HepG2 (cell line): ENCODE measurements around the gene TLNRD1. TPM values are rescaled to one million over a fixed set of nuclear protein-coding genes. Genes with fewer than 3 reads are reported as not detected.
A peak's percentile ranks its signal among the peaks of the same experiment; 100 is the strongest.

Experiments
- ADNP ChIP-seq: sonication (generic); formaldehyde crosslinking; IDR thresholded peaks from 2 replicates; pipeline ENCODE4 v1.4.0; 2020; ENCODE audit warnings: missing genetic modification reagents
- CENPT ChIP-seq: sonication (generic); formaldehyde crosslinking; IDR thresholded peaks from 2 replicates; pipeline ENCODE4 v1.8.0; 2022; ENCODE audit warnings: low read depth, mild to moderate bottlenecking, moderate library complexity, missing genetic modification reagents
- MIXL1 ChIP-seq: IDR thresholded peaks from 2 replicates; pipeline ENCODE4 v1.6.1; 2016
- NCOA2 ChIP-seq: sonication (generic); formaldehyde crosslinking; IDR thresholded peaks from 2 replicates; pipeline ENCODE4 v1.8.0; 2022; ENCODE audit warnings: inconsistent platforms
- RXRB ChIP-seq: IDR thresholded peaks from 2 replicates; pipeline ENCODE4 v1.6.1; 2016; ENCODE audit warnings: borderline replicate concordance, missing genetic modification reagents, missing compliant biosample characterization
- SIN3B ChIP-seq: fragments of 150-350 bp; IDR thresholded peaks from 2 replicates; pipeline ENCODE4 v1.6.1; 2014; ENCODE audit warnings: low read length
- STAG1 ChIP-seq: sonication (generic); formaldehyde crosslinking; IDR thresholded peaks from 2 replicates; pipeline ENCODE4 v1.4.0; 2020; ENCODE audit warnings: missing genetic modification reagents
- ZNF496 ChIP-seq: sonication (generic); formaldehyde crosslinking; IDR thresholded peaks from 2 replicates; pipeline ENCODE4 v1.8.1; 2023; ENCODE audit warnings: mild to moderate bottlenecking, moderate library complexity, missing genetic modification reagents; ENCODE audit not compliant: insufficient replicate concordance
- ZNF556 ChIP-seq: sonication (generic); formaldehyde crosslinking; IDR thresholded peaks from 2 replicates; pipeline ENCODE4 v1.4.0; 2020; ENCODE audit warnings: mild to moderate bottlenecking, missing genetic modification reagents, borderline replicate concordance
- ZNF784 ChIP-seq: sonication (generic); formaldehyde crosslinking; IDR thresholded peaks from 2 replicates; pipeline ENCODE4 v1.5.1; 2020; ENCODE audit warnings: missing genetic modification reagents, mild to moderate bottlenecking, borderline replicate concordance
- polyA plus RNA-seq, 8 experiments: library from polyadenylated mRNA; depleted of rRNA in 3 of 8; stranded (reverse) in 7 of 8; unstranded in 1 of 8; fragments of >200 nt; fragmentation: Illumina TruSeq in 4 of 8; extraction: Trizol in 4 of 8; gene quantifications; 2 replicates each; pipeline versions ENCODE4 v1.2.1 to v1.2.3, GENCODE V29; 2011 to 2016; ENCODE audit warnings: low read depth in 4 of 8, missing spikeins in 1 of 8, mixed read lengths in 1 of 8; ENCODE audit not compliant: insufficient read depth in 1 of 8
- total RNA-seq, 5 experiments: library from RNA; depleted of rRNA; stranded (reverse); fragments of >200 nt; fragmentation: Illumina TruSeq; extraction: Trizol; gene quantifications; 2 replicates each; pipeline ENCODE4 v1.2.3, GENCODE V29; 2016; ENCODE audit warnings: low read depth in 1 of 5
- TF ChIP-seq, protein P1 (sequence below): sonication (generic); formaldehyde crosslinking; IDR thresholded peaks from 2 replicates; pipeline ENCODE4 v1.4.0; 2020; ENCODE audit warnings: missing genetic modification reagents, mild to moderate bottlenecking, borderline replicate concordance
- TF ChIP-seq, protein P2 (sequence below): sonication (generic); formaldehyde crosslinking; IDR thresholded peaks from 2 replicates; pipeline ENCODE4 v1.4.0; 2020; ENCODE audit warnings: mild to moderate bottlenecking, missing genetic modification reagents
- TF ChIP-seq, protein P3 (sequence below): sonication (generic); formaldehyde crosslinking; conservative IDR thresholded peaks from 2 replicates; pipeline ENCODE4 v1.4.0; 2020; ENCODE audit warnings: missing genetic modification reagents
- TF ChIP-seq, protein P4 (sequence below): sonication (generic); formaldehyde crosslinking; IDR thresholded peaks from 2 replicates; pipeline ENCODE4 v1.4.0; 2020; ENCODE audit warnings: missing genetic modification reagents

TLNRD1 gene
- total and polyA plus RNA-seq, 2 of the 13 experiments (the other 11 are each of a cell fraction or from before 2014, with no cell fraction given): 3.4 to 5.3 TPM

DNA sequence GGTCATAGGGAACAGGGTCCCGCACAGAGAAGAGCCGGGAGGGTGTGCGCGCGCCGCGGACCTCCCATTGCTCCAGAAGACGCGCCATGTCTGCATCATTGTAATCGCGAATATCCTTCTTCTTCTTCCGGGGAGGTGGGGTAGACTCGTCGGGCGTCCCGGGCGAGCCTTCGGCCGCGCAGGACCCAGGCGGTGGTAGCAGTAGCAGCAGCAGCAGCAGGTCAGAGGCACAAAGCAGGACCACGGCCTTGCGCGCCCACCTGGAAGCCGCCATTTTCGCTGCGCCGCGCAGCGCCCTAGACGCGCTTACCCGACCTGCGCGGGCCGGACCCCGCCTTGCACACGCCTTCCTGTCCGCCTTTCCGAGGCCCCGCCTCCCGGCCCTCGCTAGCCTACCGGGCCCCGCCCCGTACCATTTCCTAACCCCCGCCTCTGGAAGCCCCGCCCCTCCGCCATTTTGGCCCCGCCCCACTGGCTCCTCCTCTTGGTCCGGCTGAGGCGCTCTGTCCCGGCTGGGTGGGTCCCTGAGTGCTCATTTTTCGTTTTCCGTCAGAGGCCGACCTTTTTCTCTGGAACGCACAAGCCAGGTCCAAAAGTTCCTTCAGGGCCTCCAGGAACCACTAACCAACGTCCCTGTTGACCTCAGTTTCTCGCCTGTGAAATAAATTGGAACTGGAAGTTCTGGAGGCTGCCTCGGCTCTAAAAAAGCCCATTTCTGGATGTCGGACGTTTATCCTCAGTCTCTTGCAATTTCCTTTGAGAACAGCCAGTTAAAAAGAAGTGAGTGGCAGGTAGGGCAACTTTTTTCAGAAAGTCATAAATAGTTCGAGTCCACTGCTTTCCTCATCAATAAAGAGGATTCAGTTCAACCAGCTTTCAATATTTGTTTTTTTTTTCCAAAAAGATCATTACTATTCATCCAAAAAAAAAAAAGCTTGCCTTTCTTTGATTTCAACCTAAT lies 10.9 kb upstream of the TLNRD1 start, which contains the start of gene MESD (continued):
- TF ChIP-seq, protein P1, sequence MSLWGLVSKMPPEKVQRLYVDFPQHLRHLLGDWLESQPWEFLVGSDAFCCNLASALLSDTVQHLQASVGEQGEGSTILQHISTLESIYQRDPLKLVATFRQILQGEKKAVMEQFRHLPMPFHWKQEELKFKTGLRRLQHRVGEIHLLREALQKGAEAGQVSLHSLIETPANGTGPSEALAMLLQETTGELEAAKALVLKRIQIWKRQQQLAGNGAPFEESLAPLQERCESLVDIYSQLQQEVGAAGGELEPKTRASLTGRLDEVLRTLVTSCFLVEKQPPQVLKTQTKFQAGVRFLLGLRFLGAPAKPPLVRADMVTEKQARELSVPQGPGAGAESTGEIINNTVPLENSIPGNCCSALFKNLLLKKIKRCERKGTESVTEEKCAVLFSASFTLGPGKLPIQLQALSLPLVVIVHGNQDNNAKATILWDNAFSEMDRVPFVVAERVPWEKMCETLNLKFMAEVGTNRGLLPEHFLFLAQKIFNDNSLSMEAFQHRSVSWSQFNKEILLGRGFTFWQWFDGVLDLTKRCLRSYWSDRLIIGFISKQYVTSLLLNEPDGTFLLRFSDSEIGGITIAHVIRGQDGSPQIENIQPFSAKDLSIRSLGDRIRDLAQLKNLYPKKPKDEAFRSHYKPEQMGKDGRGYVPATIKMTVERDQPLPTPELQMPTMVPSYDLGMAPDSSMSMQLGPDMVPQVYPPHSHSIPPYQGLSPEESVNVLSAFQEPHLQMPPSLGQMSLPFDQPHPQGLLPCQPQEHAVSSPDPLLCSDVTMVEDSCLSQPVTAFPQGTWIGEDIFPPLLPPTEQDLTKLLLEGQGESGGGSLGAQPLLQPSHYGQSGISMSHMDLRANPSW: 0 out of 2 replicates have a peak, but pooled peaks have one; percentile 12
- TF ChIP-seq ZNF784 (no peak), ZNF496 (no peak), ADNP (CRISPR knock-in tag) (no peak), MIXL1 (0 out of 2 replicates have a peak, but pooled peaks have one; percentile 47), CENPT (CRISPR knock-in tag) (0 out of 2 replicates have a peak, but pooled peaks have one; percentile 47), ZNF556 (CRISPR knock-in tag) (peak; percentile 26; the same call in 1 of the 2 replicates), RXRB (CRISPR knock-in tag) (no peak; the same call in 1 of the 2 replicates), SIN3B (0 out of 2 replicates have a peak, but pooled peaks have one; percentile 46), NCOA2 (no peak), STAG1 (no peak)
- TF ChIP-seq, protein P2, sequence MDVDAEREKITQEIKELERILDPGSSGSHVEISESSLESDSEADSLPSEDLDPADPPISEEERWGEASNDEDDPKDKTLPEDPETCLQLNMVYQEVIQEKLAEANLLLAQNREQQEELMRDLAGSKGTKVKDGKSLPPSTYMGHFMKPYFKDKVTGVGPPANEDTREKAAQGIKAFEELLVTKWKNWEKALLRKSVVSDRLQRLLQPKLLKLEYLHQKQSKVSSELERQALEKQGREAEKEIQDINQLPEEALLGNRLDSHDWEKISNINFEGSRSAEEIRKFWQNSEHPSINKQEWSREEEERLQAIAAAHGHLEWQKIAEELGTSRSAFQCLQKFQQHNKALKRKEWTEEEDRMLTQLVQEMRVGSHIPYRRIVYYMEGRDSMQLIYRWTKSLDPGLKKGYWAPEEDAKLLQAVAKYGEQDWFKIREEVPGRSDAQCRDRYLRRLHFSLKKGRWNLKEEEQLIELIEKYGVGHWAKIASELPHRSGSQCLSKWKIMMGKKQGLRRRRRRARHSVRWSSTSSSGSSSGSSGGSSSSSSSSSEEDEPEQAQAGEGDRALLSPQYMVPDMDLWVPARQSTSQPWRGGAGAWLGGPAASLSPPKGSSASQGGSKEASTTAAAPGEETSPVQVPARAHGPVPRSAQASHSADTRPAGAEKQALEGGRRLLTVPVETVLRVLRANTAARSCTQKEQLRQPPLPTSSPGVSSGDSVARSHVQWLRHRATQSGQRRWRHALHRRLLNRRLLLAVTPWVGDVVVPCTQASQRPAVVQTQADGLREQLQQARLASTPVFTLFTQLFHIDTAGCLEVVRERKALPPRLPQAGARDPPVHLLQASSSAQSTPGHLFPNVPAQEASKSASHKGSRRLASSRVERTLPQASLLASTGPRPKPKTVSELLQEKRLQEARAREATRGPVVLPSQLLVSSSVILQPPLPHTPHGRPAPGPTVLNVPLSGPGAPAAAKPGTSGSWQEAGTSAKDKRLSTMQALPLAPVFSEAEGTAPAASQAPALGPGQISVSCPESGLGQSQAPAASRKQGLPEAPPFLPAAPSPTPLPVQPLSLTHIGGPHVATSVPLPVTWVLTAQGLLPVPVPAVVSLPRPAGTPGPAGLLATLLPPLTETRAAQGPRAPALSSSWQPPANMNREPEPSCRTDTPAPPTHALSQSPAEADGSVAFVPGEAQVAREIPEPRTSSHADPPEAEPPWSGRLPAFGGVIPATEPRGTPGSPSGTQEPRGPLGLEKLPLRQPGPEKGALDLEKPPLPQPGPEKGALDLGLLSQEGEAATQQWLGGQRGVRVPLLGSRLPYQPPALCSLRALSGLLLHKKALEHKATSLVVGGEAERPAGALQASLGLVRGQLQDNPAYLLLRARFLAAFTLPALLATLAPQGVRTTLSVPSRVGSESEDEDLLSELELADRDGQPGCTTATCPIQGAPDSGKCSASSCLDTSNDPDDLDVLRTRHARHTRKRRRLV (CRISPR knock-in tag): no peak
- TF ChIP-seq, protein P3, sequence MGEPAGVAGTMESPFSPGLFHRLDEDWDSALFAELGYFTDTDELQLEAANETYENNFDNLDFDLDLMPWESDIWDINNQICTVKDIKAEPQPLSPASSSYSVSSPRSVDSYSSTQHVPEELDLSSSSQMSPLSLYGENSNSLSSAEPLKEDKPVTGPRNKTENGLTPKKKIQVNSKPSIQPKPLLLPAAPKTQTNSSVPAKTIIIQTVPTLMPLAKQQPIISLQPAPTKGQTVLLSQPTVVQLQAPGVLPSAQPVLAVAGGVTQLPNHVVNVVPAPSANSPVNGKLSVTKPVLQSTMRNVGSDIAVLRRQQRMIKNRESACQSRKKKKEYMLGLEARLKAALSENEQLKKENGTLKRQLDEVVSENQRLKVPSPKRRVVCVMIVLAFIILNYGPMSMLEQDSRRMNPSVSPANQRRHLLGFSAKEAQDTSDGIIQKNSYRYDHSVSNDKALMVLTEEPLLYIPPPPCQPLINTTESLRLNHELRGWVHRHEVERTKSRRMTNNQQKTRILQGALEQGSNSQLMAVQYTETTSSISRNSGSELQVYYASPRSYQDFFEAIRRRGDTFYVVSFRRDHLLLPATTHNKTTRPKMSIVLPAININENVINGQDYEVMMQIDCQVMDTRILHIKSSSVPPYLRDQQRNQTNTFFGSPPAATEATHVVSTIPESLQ (CRISPR knock-in tag): 0 out of 2 replicates have a peak, but pooled peaks have one; percentile 64
- TF ChIP-seq, protein P4, sequence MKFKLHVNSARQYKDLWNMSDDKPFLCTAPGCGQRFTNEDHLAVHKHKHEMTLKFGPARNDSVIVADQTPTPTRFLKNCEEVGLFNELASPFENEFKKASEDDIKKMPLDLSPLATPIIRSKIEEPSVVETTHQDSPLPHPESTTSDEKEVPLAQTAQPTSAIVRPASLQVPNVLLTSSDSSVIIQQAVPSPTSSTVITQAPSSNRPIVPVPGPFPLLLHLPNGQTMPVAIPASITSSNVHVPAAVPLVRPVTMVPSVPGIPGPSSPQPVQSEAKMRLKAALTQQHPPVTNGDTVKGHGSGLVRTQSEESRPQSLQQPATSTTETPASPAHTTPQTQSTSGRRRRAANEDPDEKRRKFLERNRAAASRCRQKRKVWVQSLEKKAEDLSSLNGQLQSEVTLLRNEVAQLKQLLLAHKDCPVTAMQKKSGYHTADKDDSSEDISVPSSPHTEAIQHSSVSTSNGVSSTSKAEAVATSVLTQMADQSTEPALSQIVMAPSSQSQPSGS (CRISPR knock-in tag): 0 out of 2 replicates have a peak, but pooled peaks have one; percentile 24
